Stimulated activated CD4-positive, alpha-beta T cell treated with anti-CD3 and anti-CD28 coated beads, Interleukin-2, amount 100 ng/mL, for 4 hours (primary cell): Measurements from ENCODE around the gene TMIE.
"Not testable (repeated sequence)": the region's sequence is repeated elsewhere in the genome, so short reads cannot be mapped to it uniquely, and the experiment has no call there.

Source experiments
- DNase-seq: peaks from one replicate; pipeline ENCODE4 v3.0.0-alpha.2; 2020; ENCODE audit warnings: low read depth

The TMIE gene

DNA sequence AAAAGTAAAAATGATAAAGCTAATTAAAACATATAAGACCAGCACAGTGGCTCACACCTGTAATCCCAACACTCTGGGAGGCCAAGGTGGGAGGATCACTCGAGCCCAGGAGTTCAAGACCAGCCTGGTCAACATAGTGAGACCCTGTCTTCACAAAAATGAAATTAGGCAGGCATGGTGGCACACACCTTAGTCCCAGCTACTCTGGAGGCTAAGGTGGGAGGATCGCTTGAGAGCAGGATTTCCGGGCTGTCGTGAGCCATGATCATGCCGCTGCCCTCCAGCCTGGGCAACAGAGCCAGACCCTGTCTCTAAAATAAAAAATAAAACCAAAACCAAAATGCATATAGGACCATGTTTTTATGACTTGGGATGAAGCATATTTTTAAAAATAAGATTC, 21.3 kb downstream of the TMIE start:
- no peak for DNase-seq

DNA sequence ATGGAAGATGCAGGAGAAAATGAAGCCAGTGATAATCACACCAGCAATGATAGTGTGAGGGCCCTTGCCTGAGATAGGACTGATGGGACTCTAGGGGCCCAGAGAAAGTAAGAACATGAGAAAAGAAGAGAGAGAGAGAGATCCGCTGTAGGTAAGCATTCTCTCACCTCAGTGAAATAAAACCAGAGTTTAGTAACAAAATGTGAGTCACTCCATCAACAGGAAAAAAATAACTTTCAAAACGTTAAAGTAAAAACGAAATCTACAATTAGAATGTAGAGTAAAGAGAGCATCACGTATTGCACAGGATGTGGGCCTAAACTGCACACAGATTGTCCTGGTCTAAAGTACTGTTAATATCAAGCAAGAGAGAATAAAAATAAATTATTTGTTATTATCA, 23.2 kb downstream of the TMIE start:
- DNase-seq, result no peak

DNA sequence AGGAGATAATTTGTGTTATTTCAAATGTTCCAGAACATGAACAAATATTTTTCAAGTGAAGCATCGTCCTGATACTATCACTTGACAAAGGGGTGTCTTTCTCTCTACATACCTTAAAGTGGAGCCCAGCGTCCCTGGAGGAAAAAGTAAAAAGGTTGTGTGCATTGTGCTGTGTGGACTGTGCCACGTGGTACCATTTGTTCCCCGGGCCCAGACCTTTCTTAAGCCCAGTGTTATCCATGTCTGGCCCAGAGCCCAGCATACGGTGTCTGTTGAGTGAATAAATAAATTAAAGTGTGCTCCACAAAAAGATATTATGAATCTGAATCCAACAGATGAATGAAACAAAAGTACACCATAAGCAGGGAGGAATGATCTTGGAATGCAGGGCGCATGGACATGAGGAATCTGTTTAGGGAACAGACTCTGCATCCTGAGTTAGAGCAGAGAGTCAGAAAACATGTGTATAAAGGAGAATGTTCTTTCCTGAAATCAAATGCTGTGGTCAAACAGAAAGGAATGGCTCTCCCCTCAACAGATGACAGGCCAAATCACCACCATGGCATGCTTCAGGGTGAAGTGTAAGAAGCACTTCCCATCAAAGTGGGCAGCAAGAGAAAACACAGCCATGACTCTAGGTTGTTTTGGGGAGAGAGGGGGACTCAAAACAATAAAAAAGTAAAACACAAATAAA, 24.6 kb downstream of the TMIE start:
- DNase-seq, result no peak

DNA sequence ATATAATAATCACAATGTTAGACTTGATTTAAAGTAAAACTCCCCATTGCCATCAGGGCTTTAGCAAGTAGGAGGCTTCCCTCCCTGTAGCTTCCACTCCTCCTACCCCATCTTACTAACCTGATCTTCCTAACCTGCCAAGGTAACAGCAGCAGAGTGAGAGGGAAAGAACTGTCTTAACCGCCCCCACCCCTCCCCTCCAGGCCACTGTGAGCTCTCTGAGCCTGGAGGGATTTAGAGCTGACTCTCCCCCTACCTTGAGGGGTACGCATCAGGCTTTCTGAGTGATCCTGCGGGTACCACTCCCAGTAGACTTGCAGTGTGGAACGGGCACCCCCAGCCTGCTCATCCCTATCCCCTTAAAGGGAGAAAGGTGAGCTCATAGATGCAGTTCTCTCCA, 27.8 kb downstream of the TMIE start:
- DNase-seq, result no peak

DNA sequence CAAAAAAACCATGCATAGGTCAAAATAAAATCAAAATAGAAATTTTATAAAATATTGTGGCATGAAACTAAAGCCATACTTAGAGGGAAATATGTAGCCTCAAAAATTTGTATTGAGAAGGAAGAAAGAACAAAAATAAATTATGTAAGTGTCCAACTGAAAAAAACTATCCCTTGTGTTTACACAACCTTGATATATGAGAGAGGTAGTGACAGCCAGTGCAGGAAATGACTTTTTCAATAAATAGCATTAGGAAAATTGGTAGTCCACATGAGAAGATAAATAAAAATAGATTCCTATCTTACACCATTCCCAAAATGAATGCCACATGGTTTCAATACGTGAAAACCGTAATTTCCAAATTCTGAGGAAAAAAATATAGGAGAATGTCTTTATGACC, 29.6 kb downstream of the TMIE start:
- DNase-seq, result no peak

DNA sequence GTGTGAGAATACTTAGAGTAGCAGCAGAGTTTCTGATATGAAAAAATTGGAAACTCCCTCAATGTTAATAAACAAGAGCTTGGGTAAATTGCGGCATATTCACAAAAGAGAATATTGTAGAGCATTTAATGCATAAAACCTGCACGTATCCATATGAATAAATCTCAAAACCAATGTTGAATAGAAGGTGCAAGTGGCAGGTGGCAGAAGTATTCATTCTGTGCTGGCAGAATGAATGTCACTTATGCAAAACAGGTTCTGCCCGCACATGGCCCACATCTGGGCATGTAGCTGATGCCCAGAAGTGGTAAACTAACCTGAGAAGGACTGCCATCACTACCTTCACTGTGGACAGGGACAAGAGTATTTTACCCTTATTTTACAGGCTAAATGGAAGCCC, 30.6 kb downstream of the TMIE start:
- no peak for DNase-seq

DNA sequence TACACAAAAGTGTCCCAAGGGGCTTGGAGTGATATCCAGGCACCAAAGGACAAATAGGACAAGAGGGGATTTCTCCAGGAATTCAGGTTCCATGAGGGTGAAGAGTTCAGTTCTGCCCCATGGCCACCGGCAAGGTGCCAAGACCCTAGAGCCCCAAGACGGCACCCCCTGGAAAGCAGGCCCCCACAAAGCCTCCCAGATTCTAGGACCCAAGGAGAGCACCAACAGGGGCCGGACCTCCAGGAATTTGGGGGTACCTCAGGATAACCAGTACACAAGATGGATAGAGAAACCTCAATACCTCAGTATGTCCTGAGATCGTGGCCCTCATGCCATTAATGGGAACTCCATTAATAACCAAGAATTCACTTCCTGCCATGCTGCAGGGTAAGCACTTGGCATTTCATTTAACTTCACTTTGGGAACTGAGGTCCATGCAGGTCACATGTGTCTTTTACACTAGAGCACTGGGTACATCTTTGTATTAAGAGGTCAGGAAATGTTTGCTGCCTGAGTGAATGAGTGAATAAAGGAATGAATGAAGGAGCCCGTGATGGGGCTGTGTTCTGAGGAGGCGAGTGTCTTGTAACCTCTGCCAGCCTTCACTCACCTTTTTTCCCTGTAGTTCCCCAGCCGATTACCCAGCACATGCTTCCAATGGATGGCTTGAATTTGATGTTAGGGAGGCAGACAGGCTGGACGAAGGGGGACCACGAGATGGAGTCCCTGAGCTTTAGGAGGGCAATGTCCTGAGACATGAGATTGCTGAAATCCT, 32.0 kb downstream of the TMIE start:
- DNase-seq, result no peak

DNA sequence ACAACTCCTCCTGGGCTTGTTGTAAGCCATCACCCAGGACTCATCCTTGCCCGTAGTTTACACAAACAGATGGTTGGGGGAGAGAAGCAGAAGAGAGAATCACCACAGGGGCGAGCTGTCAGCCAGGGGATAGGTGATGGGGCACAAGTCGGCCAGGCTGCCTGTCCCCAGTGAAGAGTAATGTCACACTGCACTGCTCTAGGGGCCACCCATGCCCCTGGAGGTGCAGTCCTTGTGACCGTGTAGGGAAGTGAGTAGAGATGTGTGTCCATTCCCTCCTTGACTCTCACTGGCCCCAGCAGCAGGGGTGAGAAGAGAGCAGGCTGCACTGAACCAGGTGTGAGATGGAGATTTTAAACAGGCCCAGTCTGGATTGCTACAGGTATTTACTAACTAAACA, 33.6 kb downstream of the TMIE start:
- no peak for DNase-seq

DNA sequence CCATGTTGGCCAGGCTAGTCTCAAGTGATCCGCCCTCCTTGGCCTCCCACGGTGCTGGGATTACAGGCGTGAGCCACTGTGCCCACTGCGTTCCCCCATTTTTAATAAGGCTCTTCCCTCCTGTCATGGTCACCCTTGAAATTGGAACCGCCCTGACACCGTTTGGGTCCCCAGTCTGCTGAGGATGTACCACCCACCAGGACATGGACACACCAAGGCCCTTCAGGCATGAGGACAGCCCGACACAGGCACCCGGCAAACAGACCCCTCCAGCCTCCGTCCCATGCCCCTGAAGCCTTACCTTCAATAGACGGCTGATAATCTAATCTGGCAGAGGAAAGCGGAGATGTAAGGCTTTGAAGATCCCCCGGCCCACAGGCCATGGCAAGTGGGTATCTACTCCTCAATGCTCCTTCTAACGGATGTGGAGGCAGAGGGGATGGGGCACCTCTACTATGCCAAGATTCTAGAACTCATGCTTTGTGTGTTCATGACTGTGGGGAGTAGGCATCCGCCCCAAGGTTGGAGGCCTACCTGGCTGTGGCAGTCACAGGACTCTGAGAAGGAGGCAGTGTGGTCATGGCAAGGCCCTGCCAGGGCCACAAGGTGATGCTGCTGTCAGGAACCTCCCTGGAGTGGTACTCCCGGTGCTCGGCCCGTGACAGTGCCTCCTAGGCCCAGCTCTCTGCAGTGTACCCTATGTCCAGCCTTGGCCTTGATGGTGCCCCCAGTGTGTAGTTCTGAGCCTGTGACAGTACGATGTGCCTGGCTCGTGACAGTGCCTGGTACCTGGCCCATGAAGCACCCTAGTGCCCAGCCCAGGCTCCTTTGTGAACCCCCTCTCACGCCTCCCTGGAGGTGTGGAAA, 35.0 kb downstream of the TMIE start:
- DNase-seq, result no peak

DNA sequence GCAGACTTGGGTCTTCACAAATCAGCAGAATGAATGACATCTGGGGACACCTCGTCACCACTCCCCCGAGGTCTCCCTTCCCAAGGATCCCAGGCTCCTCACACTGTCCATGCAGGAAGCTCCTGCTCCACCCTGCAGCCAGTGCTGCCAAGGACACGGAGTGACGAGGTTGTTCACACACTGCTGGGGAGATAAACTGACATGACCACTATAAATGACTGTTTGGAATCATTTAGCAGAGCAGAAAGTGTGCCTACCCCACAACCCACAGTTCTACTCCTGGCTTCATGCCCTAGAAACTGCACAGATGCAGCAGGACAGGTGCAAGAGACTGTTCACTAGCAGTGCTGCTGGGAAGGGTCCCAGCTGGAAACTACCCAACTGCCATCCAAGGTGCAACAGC, 36.1 kb downstream of the TMIE start:
- DNase-seq, result no peak

DNA sequence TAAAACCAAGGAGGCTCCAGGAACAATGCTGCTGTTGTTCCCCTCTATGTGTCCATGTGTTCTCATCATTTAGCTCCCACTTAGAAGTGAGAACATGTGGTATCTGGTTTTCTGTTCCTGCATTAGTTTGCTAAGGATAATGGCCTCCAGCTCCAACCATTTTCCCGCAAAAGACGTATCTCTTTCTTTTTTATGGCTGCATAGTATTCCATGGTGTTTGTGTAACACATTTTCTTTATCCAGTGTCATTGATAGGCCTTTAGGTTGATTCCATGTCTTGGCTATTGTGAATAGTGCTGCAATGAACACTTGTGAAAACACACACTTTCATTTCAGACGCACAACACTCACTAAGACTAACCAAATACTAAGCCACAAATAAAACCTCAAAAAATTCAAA, 38.4 kb downstream of the TMIE start:
- not testable (repeated sequence) for DNase-seq

DNA sequence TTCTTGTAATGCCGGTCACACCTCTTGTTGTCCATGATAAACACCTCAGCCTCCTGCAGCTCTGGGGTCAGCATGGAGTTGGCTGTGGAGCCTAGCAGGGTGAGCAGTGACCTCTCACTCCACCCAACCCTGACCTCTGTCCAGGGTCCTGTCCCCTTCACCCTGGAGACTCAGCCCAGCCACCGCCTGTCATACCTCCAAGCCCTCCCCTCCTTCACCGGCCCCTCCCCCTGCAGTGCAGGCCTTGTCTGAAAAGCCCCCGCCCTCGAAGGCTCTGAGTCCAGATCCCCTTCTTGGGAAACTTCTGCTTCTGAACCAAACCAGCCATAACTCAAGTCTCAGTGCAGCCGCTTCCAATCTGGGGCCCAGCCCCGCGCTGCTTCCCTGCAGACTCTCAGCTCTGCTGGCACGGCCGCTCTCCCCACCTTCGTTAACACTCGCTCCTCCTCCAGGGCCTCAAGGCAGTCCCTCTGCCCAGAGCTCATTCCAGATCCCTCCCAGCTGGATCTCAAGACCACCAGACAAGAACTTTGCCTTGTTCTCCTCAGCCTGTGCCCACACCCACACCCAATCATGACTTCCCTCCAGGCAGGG, 41.9 kb downstream of the TMIE start:
- DNase-seq, result no peak

DNA sequence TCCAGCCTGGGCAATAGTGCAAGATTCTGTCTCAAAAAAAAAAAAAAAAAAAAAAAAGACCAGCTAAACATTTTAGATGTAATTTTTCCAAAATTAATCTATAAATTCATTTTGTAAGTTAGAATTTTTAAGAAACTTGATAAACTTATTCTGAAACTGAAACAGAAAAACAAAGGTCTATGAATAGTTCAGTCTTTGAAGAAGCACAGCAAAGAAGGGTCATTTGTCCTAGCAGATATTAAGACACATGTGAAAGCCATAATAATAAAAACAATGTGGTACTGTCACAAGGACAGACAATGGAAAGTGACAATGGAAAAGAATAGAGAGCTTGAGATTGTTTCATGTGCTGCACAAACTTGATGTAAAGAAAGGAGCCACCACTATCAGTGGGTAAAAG, 45.5 kb downstream of the TMIE start:
- no peak for DNase-seq

DNA sequence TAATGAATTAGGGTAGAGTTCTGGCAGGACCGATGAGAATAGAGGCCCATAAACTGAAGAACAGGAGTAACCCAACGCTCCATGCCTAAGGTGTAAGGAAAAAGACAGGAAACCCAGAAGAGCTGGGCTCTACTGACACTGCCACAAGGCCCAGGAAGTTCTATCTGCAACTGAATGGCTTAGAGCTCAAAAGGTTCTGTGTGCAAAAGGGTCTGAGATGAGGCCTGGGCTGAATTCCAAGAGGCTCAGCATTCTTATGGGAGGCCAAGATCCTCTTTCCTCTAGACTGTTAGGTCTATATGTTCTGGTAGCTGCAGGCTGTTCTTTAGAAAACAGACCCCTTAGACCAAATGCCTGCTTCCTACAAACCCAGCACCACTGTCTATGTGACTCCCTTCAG, 47.0 kb downstream of the TMIE start:
- no peak for DNase-seq

DNA sequence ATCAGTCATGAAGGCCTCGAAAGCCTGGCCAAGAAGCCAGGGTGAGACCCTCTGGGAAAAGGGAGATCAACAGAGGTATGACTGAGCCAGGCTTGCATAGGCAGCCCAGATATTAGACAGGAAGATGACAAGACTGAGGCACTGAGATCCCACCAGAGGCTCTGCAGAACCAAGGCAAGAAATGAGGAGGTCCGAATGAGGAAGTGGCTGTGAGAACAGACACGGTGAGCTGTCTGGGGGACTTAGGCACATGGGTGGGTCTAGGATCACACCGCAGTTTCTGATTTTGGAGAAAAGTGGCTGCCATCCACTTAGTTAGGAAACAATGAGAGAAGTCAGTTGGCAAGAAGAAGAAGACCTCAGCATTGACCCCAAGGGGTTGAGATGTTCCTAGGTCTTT, 47.9 kb downstream of the TMIE start:
- DNase-seq, result no peak

DNA sequence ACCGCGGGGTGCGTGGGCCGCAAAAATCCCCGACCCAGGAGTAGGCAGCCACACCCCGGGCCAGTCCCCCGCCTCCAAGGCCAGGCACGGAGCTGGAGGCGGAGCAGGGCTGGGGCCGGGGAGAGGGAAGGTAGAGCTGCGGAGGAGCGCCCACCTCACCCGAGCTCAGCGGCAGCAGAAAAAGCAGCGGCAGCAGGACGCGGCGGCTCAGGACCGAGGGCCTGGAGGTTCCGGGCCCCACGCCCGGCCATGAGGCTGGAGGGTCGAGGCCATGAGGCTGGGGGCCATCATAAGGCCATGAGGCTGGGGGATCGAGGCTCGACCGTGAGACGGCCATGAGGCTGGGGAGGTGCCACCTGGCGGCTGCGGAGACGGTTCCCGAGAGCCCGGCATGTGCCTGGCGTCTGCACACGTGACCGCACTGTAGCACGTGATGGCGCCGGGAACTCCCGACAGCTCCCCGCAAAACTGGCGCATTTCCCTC, 49.4 kb downstream of the TMIE start:
- no peak for DNase-seq

DNA sequence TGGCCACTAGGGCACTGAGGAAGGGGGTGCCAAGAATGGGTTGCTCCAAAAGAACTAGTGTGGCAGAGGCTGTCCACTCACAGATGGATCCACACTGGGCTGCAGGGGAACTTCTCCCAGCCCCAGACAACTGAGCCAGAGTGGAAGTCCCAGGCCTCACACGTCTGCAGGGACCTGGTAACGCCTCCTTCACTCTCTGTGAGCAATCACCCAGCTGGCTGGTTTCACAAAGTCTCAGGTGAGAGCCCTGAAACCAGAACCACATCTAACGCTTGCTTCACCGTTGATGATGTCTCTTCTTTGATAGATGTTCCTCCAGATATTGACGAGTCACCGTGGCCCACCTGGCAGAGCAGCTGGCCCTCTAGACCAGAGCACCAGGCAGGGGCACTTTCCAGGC, 51.9 kb downstream of the TMIE start:
- not testable (repeated sequence) for DNase-seq

DNA sequence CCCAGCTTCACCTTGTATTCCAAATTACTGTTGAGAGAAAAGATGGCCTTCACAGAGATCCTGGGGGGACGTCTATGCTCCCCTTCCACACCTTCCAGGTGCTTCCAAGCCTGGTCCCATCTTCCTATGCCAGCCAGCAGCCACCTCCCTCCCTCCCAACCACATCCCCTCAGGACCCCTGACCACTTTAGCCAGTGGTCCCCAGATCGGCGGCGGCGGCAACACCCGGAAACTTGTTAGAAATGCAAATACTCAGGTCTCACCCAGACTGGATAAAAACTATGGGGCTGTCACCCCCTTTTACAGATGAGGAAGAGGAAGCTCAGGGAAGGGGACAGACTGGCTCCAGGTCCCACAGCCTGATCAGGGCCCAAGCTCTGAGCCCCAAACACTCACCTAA, 54.5 kb downstream of the TMIE start:
- DNase-seq, result no peak

DNA sequence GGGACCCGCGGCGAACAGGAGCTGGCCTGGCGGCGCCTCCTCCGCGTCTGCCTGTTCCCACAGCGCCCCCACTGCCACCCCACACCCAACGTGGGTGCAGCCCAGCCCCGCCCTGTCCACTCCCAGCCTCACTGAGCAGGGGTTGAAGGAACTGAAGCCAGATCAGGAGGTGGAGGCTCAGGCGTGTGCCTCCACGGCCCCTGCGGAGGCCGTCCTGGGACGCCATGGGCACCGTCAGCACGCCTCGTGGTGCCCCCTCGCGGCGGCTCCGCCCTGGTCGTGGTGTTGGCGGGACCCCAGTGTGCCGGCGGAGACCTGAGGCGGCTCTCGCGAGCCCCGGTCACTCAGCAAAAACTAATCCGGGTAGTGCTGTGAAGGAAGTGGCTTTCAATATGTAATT, 55.5 kb downstream of the TMIE start:
- no peak for DNase-seq

DNA sequence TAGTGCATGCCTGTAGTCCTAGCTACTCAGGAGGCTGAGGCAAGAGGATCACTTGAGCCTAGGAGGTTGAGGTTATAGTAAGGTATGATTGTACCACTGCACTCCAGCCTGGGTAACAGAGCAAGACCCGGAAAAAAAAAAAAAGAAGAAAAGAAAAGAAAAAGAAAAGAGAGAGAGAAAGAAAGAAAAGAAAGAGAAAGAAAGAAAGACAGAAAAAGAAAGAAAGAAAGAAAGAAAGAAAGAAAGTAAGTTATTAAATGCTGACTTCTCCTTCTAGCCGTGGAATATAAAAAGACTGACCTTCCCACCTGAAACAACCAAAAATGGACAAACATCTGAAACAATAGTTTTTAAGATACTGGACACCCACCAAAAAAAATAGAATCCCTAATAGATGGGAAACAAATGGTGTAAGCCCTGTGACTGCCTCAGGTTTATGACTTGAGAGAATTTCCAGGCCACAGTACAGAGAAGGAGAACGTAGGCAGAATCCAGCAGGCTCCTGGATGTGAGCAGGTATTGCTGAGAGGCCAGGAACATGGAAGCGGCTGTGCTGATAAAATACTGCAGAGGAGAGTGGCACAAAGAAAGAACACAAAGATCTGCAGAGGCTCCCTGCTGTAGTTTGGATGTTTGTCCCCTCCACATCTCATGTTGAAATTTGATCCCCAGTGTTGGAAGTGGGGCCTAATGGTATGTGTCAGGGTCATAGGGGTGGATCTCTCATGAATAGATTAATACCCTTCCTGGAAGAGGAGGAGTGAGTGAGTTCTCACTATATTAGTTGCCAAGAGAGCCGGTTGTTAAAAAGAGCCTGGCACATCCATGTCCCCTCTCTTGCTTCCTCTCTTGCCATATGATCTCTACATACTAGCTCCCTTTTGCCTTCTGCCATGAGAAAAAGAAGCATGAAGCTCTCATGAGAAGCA, 58.3 kb downstream of the TMIE start:
- no peak for DNase-seq
